Fibroblast of the aortic adventitia (primary cell): ENCODE data around the gene CAMK2B. TPM values are rescaled to one million over a fixed set of nuclear protein-coding genes. Genes with fewer than 3 reads are reported as not detected.

ENCODE experiments used
- DNase-seq: peaks from one replicate; pipeline ENCODE4 v3.0.0-alpha.2; 2010; ENCODE audit warnings: low read depth
- H3K4me3 ChIP-seq: 2 replicates; pipeline ENCODE4 v1.5.1; 2011; ENCODE audit warnings: low read depth, mild to moderate bottlenecking, control low read depth, low read length, moderate library complexity
- CTCF ChIP-seq: IDR thresholded peaks from 2 replicates; pipeline ENCODE4 v1.5.1; 2011; ENCODE audit warnings: mild to moderate bottlenecking, low read length, control low read depth, inconsistent platforms; ENCODE audit not compliant: insufficient read depth
- total RNA-seq: library from RNA; depleted of rRNA; stranded (reverse); fragments of >200 nt; gene quantifications from 2 replicates; pipeline ENCODE4 v1.2.3, GENCODE V29; 2012; ENCODE audit warnings: low replicate concordance

The CAMK2B gene
- total RNA-seq, 1 donor: 6.4 TPM

GRCh38 chr7:44220046-44220357 is 105.4 kb downstream of the CAMK2B start:
- no peak for DNase-seq
- H3K4me3 ChIP-seq: no peak overlapping the region
- TF ChIP-seq CTCF: no peak

GRCh38 chr7:44219371-44220045 is 105.9 kb downstream of the CAMK2B start:
- no peak for DNase-seq
- TF ChIP-seq CTCF: no peak
- H3K4me3 ChIP-seq: no peak overlapping the region

GRCh38 chr7:44218418-44219201 is 106.8 kb downstream of the CAMK2B start:
- H3K4me3 ChIP-seq: no peak overlapping the region
- DNase-seq: no peak

GRCh38 chr7:44217852-44218402 is 107.5 kb downstream of the CAMK2B start:
- TF ChIP-seq CTCF: no peak
- no peak overlapping the region for H3K4me3 ChIP-seq
- DNase-seq: no peak

More at GRCh38 chr7:44218418-44219201, 106.8 kb downstream of the CAMK2B start:
- no peak for TF ChIP-seq CTCF

GRCh38 chr7:44217223-44217714 is 108.1 kb downstream of the CAMK2B start:
- no peak overlapping the region for H3K4me3 ChIP-seq
- DNase-seq: no peak
- TF ChIP-seq CTCF: no peak

GRCh38 chr7:44216521-44217222 is 108.7 kb downstream of the CAMK2B start:
- DNase-seq: no peak
- H3K4me3 ChIP-seq: no peak overlapping the region
- no peak for TF ChIP-seq CTCF
